H1 (cell line): ENCODE results near the gene PLCXD1. TPM values are rescaled to one million over a fixed set of nuclear protein-coding genes. Genes with fewer than 3 reads are reported as not detected.

Experiments used
- CTCF ChIA-PET: fragments of 300-600 bp; sonication (Branson Sonifier 250); formaldehyde crosslinking; loops from one replicate; lab custom pipeline; 2021; ENCODE audit not compliant: partially characterized antibody; lab: Charles Lee
- POLR2A ChIA-PET: fragments of 300-600 bp; sonication (Branson Sonifier 250); formaldehyde crosslinking; loops from one replicate; lab custom pipeline; 2021; ENCODE audit warnings: inconsistent platforms; ENCODE audit not compliant: partially characterized antibody; lab: Charles Lee
- DNase-seq, 2 experiments: peaks; one replicate each; pipeline versions ENCODE4 v3.0.0 to v3.0.0-alpha.2; 2010 to 2022; ENCODE audit warnings: low spot score in 2 of 2, low read depth in 1 of 2, mixed read lengths in 1 of 2
- FAIRE-seq: peaks from 2 replicates; lab custom pipeline; 2011; peaks lifted over from hg19 to GRCh38; lab: Jason Lieb, UNC
- H2AFZ ChIP-seq: 2 replicates; pipeline ENCODE4 v1.8.1; 2012; ENCODE audit warnings: low read length, inconsistent platforms
- H2AK5ac ChIP-seq: 2 replicates; pipeline ENCODE4 v1.6.1; 2013; ENCODE audit warnings: low read depth, low read length
- H2BK120ac ChIP-seq: replicated peaks from 2 replicates; pipeline ENCODE3; 2013; ENCODE audit warnings: low read depth, low read length, inconsistent platforms
- H2BK12ac ChIP-seq: 2 replicates; pipeline ENCODE4 v1.6.1; 2013; ENCODE audit warnings: low read depth, low read length
- H2BK15ac ChIP-seq: 2 replicates; pipeline ENCODE4 v1.6.1; 2013; ENCODE audit warnings: low read length
- H2BK20ac ChIP-seq: 2 replicates; pipeline ENCODE4 v1.6.1; 2013; ENCODE audit warnings: low read length
- H2BK5ac ChIP-seq: 2 replicates; pipeline ENCODE4 v1.6.1; 2013; ENCODE audit warnings: low read depth, low read length
- H3K14ac ChIP-seq: 2 replicates; pipeline ENCODE4 v1.6.1; 2013; ENCODE audit warnings: inconsistent platforms; ENCODE audit not compliant: insufficient read length
- H3K18ac ChIP-seq: 2 replicates; pipeline ENCODE4 v1.6.1; 2013; ENCODE audit warnings: low read length; ENCODE audit errors: extremely low read depth
- H3K23ac ChIP-seq: 2 replicates; pipeline ENCODE4 v1.6.1; 2013; ENCODE audit warnings: inconsistent platforms; ENCODE audit not compliant: insufficient read length
- H3K23me2 ChIP-seq: 2 replicates; pipeline ENCODE4 v1.6.1; 2013; ENCODE audit warnings: low read depth, low read length
- H3K27ac ChIP-seq: 2 replicates; pipeline ENCODE4 v1.6.1; 2011; ENCODE audit warnings: low read depth, low read length, inconsistent platforms
- H3K27me3 ChIP-seq, 4 experiments: replicated peaks in 1 of 4; 1 replicate in 1 of 4; 2 replicates in 3 of 4; pipeline versions ENCODE4 v1.6.1 to v1.8.1; 2011 to 2013; ENCODE audit warnings: low read length in 3 of 4, mild to moderate bottlenecking in 3 of 4, inconsistent platforms in 2 of 4, mixed read lengths in 2 of 4, moderate library complexity in 1 of 4; ENCODE audit not compliant: control insufficient read depth in 3 of 4, insufficient read depth in 3 of 4; ENCODE audit errors: extremely low read depth in 1 of 4
- H3K36me3 ChIP-seq, 4 experiments: 2 replicates each; pipeline versions ENCODE4 v1.6.1 to v1.8.1; 2011 to 2013; ENCODE audit warnings: mild to moderate bottlenecking in 4 of 4, low read length in 3 of 4, moderate library complexity in 2 of 4, control low read depth in 1 of 4, inconsistent platforms in 1 of 4; ENCODE audit not compliant: insufficient read depth in 4 of 4, control insufficient read depth in 2 of 4
- H3K4ac ChIP-seq: replicated peaks from 2 replicates; pipeline ENCODE3; 2013; ENCODE audit warnings: low read length, low read depth, mixed read lengths, inconsistent platforms; ENCODE audit not compliant: insufficient read length
- H3K4me1 ChIP-seq, 4 experiments: replicated peaks in 1 of 4; 1 replicate in 1 of 4; 2 replicates in 3 of 4; pipeline versions ENCODE4 v1.6.1 to v1.8.1; 2011 to 2013; ENCODE audit warnings: low read length in 3 of 4, inconsistent platforms in 2 of 4, mixed read lengths in 1 of 4; ENCODE audit not compliant: insufficient read depth in 4 of 4, control insufficient read depth in 3 of 4
- H3K4me2 ChIP-seq, 2 experiments: 2 replicates each; pipeline versions ENCODE4 v1.6.1 to v1.8.1; 2011 to 2013; ENCODE audit warnings: low read depth in 2 of 2, low read length in 2 of 2, control low read depth in 1 of 2, inconsistent platforms in 1 of 2, mild to moderate bottlenecking in 1 of 2; ENCODE audit not compliant: insufficient read depth in 1 of 2
- H3K4me3 ChIP-seq, 4 experiments: fragments of 200-600, 300-600 bp in 1 of 4; sonication (generic), shearing (Covaris generic), sonication (Bioruptor Twin) in 1 of 4; 2 replicates each; pipeline versions ENCODE4 v1.5.1 to v1.8.1; 2011 to 2016; ENCODE audit warnings: low read length in 4 of 4, low read depth in 3 of 4, control low read depth in 2 of 4, inconsistent platforms in 2 of 4, mild to moderate bottlenecking in 2 of 4, mixed read lengths in 1 of 4, moderate library complexity in 1 of 4; ENCODE audit not compliant: insufficient read depth in 2 of 4; ENCODE audit errors: extremely low read depth in 1 of 4
- H3K56ac ChIP-seq: replicated peaks from 2 replicates; pipeline ENCODE3; 2013; ENCODE audit warnings: low read depth, mild to moderate bottlenecking, mixed read lengths, low read length, inconsistent platforms; ENCODE audit not compliant: insufficient read length
- H3K79me1 ChIP-seq: 2 replicates; pipeline ENCODE4 v1.6.1; 2013; ENCODE audit warnings: low read depth, low read length, control low read depth
- H3K79me2 ChIP-seq, 2 experiments: 2 replicates each; pipeline versions ENCODE4 v1.6.1 to v1.8.1; 2012 to 2013; ENCODE audit warnings: low read length in 2 of 2, mild to moderate bottlenecking in 2 of 2, inconsistent platforms in 1 of 2; ENCODE audit not compliant: insufficient read depth in 2 of 2, control insufficient read depth in 1 of 2
- H3K9ac ChIP-seq, 4 experiments: replicated peaks in 1 of 4; 1 replicate in 1 of 4; 2 replicates in 3 of 4; pipeline versions ENCODE4 v1.6.1 to v1.8.1; 2011 to 2013; ENCODE audit warnings: low read depth in 3 of 4, low read length in 3 of 4, control low read depth in 2 of 4, mild to moderate bottlenecking in 2 of 4, moderate library complexity in 2 of 4, inconsistent platforms in 1 of 4; ENCODE audit errors: extremely low read depth in 1 of 4
- H3K9me3 ChIP-seq, 2 experiments: 2 replicates each; pipeline versions ENCODE4 v1.6.1 to v1.8.1; 2012 to 2013; ENCODE audit warnings: mild to moderate bottlenecking in 2 of 2, moderate library complexity in 2 of 2, control low read depth in 1 of 2, inconsistent platforms in 1 of 2, low read depth in 1 of 2, low read length in 1 of 2, mixed read lengths in 1 of 2; ENCODE audit not compliant: insufficient read depth in 2 of 2
- H4K20me1 ChIP-seq, 2 experiments: replicated peaks in 1 of 2; 2 replicates each; pipeline versions ENCODE3 to v1.8.1; 2011 to 2013; ENCODE audit warnings: inconsistent platforms in 2 of 2, low read length in 2 of 2, mild to moderate bottlenecking in 1 of 2; ENCODE audit not compliant: insufficient read depth in 2 of 2, control insufficient read depth in 1 of 2
- H4K5ac ChIP-seq: 2 replicates; pipeline ENCODE4 v1.6.1; 2013; ENCODE audit warnings: low read length, low read depth, mixed read lengths, inconsistent platforms; ENCODE audit not compliant: insufficient read length
- H4K8ac ChIP-seq: 2 replicates; pipeline ENCODE4 v1.8.0; 2013; ENCODE audit warnings: mild to moderate bottlenecking, moderate library complexity, low read length, inconsistent platforms; ENCODE audit not compliant: insufficient read depth; ENCODE audit errors: extremely low read depth
- H4K91ac ChIP-seq: replicated peaks from 2 replicates; pipeline ENCODE3; 2013; ENCODE audit warnings: low read length, mixed read lengths, inconsistent platforms; ENCODE audit not compliant: insufficient read length
- ATF2 ChIP-seq: IDR thresholded peaks from 2 replicates; pipeline ENCODE4 v1.6.1; 2012; ENCODE audit warnings: low read length, inconsistent platforms
- BCL11A ChIP-seq, 2 experiments: IDR thresholded peaks; one replicate each; pipeline ENCODE4 v1.6.1; 2011; ENCODE audit warnings: low read depth in 2 of 2, low read length in 2 of 2, mild to moderate bottlenecking in 2 of 2
- BRCA1 ChIP-seq: IDR thresholded peaks from 2 replicates; pipeline ENCODE4 v1.6.1; 2012; ENCODE audit warnings: low read depth, low read length, improper control_type of control experiment
- FOSL1 ChIP-seq: IDR thresholded peaks from 2 replicates; pipeline ENCODE4 v1.6.1; 2011; ENCODE audit warnings: mild to moderate bottlenecking, low read depth, low read length, moderate library complexity; ENCODE audit not compliant: insufficient read depth
- JUND ChIP-seq: IDR thresholded peaks from 2 replicates; pipeline ENCODE4 v1.6.1; 2011; ENCODE audit warnings: mild to moderate bottlenecking, improper control_type of control experiment, low read length
- NANOG ChIP-seq: IDR thresholded peaks from 2 replicates; pipeline ENCODE4 v1.6.1; 2011; ENCODE audit warnings: low read length, low read depth, mild to moderate bottlenecking, inconsistent platforms; ENCODE audit not compliant: insufficient read depth, poor library complexity, severe bottlenecking
- POLR2AphosphoS5 ChIP-seq: IDR thresholded peaks from 2 replicates; pipeline ENCODE4 v1.6.1; 2011; ENCODE audit warnings: low read depth, low read length
- RAD21 ChIP-seq, 2 experiments: IDR thresholded peaks in 1 of 2; conservative IDR thresholded peaks in 1 of 2; 2 replicates each; pipeline ENCODE4 v1.6.1; 2011; ENCODE audit warnings: low read depth in 2 of 2, low read length in 2 of 2, improper control_type of control experiment in 1 of 2, inconsistent platforms in 1 of 2, mild to moderate bottlenecking in 1 of 2, moderate library complexity in 1 of 2
- RBBP5 ChIP-seq: IDR thresholded peaks from 2 replicates; pipeline ENCODE4 v1.7.1; 2012; ENCODE audit warnings: low read depth, mild to moderate bottlenecking, inconsistent platforms, low read length, moderate library complexity, borderline replicate concordance
- SIRT6 ChIP-seq: IDR thresholded peaks from one replicate; pipeline ENCODE4 v1.7.1; 2012; ENCODE audit warnings: low read length, inconsistent platforms
- SIX5 ChIP-seq: IDR thresholded peaks from 2 replicates; pipeline ENCODE4 v1.6.1; 2011; ENCODE audit warnings: mild to moderate bottlenecking, low read depth, low read length
- SP1 ChIP-seq: IDR thresholded peaks from 2 replicates; pipeline ENCODE4 v1.6.1; 2011; ENCODE audit warnings: low read depth, low read length
- TCF12 ChIP-seq: IDR thresholded peaks from 2 replicates; pipeline ENCODE4 v1.6.1; 2011; ENCODE audit warnings: low read depth, mild to moderate bottlenecking, low read length
- WGBS, 2 experiments: shearing (Covaris generic) in 1 of 2; methylation state at CpG; one replicate each; pipeline versions ENCODE4 v1.1.6 to v1.1.7; 2013 to 2015; ENCODE audit warnings: low lambda C conversion rate in 2 of 2, mixed read lengths in 2 of 2, inconsistent platforms in 1 of 2, low coverage in 1 of 2, missing lambda C conversion rate in 1 of 2; ENCODE audit not compliant: insufficient replicate concordance in 2 of 2, insufficient coverage in 1 of 2, insufficient read length in 1 of 2; ENCODE audit errors: extremely low coverage in 1 of 2, missing lambda C conversion rate in 1 of 2; 5-methylcytosine and 5-hydroxymethylcytosine counted together
- polyA plus RNA-seq, 7 experiments: library from polyadenylated mRNA; depleted of rRNA in 3 of 7; stranded (reverse) in 5 of 7; unstranded in 2 of 7; fragments of >200 nt in 5 of 7; fragments of 200-250 nt in 2 of 7; gene quantifications; 1 replicate in 5 of 7; 2 replicates in 1 of 7; 4 replicates in 1 of 7; pipeline versions ENCODE4 v1.2.1 to v1.2.3, GENCODE V29; 2011 to 2013; ENCODE audit warnings: missing spikeins in 2 of 7, mixed read lengths in 2 of 7
- total RNA-seq: library from RNA; stranded (reverse); fragmentation: NEBNext Ultra II Directional; extraction: Animal tissue kit (Norgen Biotek cat#: 25700); gene quantifications from 2 replicates; pipeline ENCODE4 v1.2.1, GENCODE V29; 2021

Gene PLCXD1
- total and polyA plus RNA-seq, 2 of the 8 experiments (the other 6 are each of a cell fraction or from before 2014, with no cell fraction given) = 93.6 to 124 TPM

GRCh38 chrX:288561-288991 lies 7.4 kb downstream of the PLCXD1 start:
- FAIRE-seq (no peak), DNase-seq (no peak)
- Histone ChIP-seq H3K79me2 (peaks cover 11 to 48% of the 10 kb centered on the region in 2 experiments), H3K9ac (no peak overlapping the region), H3K4me1 (peaks cover 0 to 7% (median 4%) of the 10 kb centered on the region in 4 experiments; a peak in 6 of 7 replicates), H3K4me2 (no peak overlapping the region), H4K5ac (no peak overlapping the region), H3K36me3 (peaks cover 51 to 92% (median 81%) of the 10 kb centered on the region in 4 experiments), H4K91ac (no peak overlapping the region), H2BK15ac (no peak overlapping the region), H3K9me3 (peaks cover 0 to 4% of the 10 kb centered on the region in 2 experiments; a peak in 1 of 4 replicates), H2BK20ac (no peak overlapping the region), H2BK5ac (peak overlapping the region; percentile 66; the same call in 1 of the 2 replicates), H2BK120ac (no peak overlapping the region), H3K56ac (no peak overlapping the region), H3K14ac (no peak overlapping the region), H4K8ac (peak overlapping the region; percentile 62), H3K27me3 (no peaks in the 10 kb centered on the region; a peak in 1 of 7 replicates), H2AK5ac (no peak overlapping the region), H3K79me1 (peaks cover 14% of the 10 kb centered on the region), H3K4me3 (no peak overlapping the region), H3K18ac (no peak overlapping the region), H3K4ac (no peak overlapping the region), H2AFZ (no peak overlapping the region), H2BK12ac (no peak overlapping the region), H3K27ac (peak overlapping the region; percentile 58; the same call in 1 of the 2 replicates), H3K23ac (no peak overlapping the region), H3K23me2 (peaks cover 3% of the 10 kb centered on the region), H4K20me1 (peaks cover 24 to 30% of the 10 kb centered on the region in 2 experiments)
- ChIA-PET CTCF (no interaction called here), POLR2A (no interaction called here)
- WGBS, 2 experiments = 92% methylated on average over 25 of the region's 25 CpGs; no CpG with 5 or more reads in 1 of the 2 experiments
- TF ChIP-seq JUND (no peak), RAD21 (IDR thresholded peaks at IDR 0.05 in 1 of 2, conservative IDR thresholded peaks at IDR 0.05 in 1 of 2; ENCODE audit: low read depth in 2 of 2, low read length in 2 of 2) (no peak), BRCA1 (no peak), SIX5 (no peak), RBBP5 (no peak), BCL11A (IDR thresholded peaks at IDR 0.05; ENCODE audit: low read depth in 2 of 2, low read length in 2 of 2) (no peak), POLR2AphosphoS5 (no peak; the same call in 1 of the 2 replicates), SIRT6 (no peak), ATF2 (no peak), NANOG (no peak), SP1 (no peak), FOSL1 (no peak), TCF12 (no peak)
